Measurements from ENCODE around the gene SUCLG2.
"Not testable (repeated sequence)": the region's sequence is repeated elsewhere in the genome, so short reads cannot be mapped to it uniquely, and the experiment has no call there.

The SUCLG2 gene

DNA sequence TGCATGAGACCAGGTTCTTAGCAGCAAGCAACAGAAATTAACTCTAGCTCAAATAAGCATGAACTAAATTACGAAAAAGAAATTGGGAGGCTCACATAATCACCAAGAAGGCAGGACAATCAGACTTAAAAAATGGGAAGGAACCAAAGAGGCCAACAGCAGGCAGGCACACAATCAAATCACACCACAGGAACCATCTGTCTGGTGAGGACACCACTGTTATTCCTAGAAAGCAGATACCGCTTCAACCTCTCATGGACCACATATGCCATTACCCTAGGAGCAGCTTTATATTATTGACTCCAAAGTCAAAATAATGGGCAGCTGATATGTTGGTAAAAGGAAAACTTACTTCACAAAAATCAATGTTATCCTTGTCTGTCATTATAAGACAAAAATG is 51.6 kb downstream of the SUCLG2 start:
- no peak for DNase-seq

DNA sequence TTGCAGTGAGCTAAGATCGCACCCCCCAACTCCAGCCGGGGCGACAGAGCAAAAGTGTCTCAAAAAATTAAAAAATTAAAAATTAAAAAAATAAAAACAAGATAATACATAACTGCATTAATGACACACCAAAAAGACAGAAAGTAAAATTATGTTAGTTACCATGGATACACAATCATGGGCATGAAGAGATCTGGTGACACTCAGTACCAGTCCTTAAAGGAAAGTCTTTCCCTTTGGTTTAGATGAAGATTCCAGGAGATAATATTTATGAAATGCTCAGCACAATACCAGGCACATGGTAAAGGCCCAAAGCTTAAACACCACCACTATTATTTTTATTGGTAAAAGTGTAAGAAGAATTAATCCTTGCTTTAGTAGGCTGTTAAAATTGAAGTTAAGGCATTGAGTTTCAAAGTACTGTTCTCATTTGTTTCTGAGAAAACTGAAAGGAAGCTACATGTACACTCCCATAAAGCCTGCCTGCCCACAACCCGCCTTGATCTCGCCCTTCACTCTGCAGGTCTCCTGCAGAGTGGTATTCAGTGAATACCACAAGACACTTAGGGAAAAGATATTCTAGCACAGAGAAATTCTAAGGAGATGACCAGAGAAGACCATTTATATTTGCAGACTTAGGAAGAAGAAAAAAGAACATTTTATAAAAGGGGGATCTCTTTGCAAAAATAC is 52.3 kb downstream of the SUCLG2 start:
- peak; percentile 13 for DNase-seq

DNA sequence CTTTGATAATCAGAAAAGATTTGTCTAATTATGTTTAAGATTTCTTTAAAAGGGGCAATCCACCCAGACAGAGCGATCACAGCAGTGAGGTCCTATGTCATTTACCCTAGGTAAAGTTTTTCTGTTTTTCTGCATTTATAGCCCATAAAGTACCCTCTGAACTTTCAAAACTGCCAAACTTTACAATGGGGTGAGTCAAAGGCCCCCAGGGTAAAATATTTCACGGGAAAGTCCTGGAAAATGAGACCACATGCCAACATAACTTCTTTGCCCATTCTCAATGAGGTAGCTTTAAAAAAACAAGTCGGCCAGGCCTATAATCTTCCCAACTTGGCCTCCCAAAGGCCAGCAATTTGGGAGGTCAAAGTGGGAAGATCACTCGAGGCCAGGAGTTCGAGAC is 53.0 kb downstream of the SUCLG2 start:
- DNase-seq = peak; percentile 22

DNA sequence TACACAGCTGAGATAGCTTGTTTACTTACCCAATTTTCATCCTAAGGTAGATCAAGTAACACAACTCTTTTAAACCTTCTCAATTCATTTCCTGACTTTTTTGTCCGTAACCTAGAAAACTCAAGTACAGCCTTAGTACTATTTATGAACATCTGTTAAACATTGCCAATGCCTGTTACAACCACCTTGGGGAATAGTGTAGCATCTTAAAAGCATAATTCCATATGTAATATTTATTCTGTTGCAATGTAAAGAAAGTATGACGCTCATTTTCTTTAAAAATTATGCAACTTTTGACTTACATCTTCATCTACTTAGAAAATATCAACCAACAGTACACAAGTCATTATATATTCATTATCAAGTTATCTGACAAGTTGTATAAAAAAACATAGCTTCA is 54.6 kb downstream of the SUCLG2 start:
- DNase-seq = peak; percentile 9

DNA sequence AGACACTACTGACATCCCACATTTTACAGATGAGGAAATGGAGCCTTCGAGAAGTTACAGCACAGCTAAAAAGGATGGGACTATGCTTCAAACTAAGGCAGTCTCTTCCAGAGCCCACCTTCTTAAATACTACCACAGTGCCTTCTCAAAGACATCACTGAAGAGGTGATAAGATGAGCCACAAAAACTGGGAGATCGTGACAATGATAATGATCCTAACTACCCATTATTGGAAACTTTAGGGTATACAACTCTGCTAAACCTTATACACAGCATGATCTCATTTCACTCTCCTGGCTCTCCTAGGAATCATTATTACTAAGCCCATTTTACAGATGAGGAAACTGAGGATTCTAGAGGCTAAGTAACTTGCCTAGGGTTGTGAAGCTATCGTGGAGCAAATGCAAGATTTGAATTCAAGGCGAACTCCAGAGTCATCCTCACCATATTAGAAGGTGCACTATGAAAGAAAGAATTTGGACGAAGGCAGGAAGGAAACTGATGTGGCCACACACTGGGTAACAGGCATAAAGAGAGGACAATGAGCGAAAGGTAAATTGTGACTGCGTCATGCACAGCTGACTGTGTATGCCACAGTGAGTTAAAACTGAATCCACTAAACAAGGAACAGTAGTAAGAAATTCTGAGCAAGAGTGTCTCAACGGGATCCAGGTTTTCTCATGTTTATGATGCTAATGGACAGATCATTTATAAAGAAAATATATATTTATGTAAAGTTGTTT is 55.4 kb downstream of the SUCLG2 start:
- DNase-seq = no peak

DNA sequence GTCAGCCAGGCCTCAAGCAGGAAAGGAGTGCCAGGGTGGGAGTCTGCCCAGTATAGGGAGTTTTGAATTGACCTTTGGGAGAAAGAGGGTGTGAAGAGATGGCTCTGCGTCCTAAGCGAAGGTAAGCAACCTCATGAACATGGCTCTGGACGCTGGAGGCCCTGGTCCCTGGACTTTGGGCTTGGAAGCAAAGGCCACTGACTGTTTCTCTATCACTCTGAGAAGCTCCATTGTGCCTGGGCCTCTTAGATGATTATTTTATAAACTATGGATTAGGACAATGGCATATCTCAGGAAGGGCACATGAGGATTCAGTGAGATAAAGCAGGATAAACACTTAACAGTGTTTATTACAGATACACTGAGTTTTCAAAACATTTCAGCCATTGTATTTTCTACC is 59.0 kb downstream of the SUCLG2 start:
- DNase-seq = no peak

DNA sequence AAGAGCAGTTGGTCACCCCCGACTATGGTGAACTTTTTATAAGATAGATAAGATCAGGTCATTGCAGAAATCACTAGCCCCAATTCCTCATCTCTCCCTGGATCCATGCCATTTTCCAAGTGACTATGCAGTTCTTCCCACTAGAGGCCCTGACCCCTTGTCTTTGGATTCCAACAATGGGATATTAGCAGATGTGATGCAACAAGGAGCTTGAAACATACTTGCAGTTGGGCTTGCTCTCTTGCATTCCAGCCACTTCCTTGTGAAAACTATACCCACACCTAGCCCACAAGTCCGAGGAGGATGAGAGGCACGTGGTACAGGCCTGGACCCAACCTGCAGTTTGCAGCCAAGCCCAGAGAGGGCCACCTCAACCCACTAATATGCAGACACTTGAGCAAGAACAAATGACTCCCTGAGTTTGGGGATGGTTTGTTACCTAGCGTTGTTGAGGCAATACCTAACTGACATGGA is 60.6 kb downstream of the SUCLG2 start:
- DNase-seq = peak; percentile 61

DNA sequence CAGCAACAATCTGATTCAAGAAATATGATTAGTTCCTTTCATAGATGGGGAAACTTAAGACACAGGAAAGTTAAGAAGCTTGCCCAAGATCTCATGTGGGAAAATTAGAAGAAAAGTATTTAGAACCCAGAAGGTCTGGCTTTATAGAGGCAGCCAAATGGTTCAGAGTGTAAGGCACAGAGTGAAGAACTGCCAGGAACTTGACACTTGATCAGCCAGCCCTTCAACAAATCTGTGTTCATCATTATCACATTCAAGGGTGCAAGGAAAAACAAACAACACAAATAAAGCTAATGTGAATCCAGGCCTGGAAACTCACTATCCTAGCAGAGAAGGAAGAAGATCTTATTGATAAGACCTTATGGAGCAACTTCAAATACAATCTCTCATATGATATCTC is 62.4 kb downstream of the SUCLG2 start:
- DNase-seq = no peak

DNA sequence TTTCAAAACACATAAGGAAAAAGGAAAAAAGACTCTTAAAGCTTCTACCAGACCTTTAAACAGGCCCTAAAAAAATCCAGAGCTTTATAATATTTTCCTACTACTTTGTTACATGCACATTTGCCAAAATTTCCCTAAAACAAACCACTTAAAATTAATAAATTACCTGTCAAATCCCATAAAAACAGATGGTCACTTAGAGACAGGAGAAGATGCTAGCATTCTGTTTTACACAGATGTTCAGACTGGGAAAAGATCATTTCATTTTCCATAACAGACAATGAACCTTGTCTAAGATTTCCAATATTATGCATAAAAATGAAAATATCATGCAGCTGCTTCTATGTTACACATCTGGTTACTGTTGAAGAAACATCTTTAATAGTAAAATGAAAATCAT is 66.6 kb downstream of the SUCLG2 start:
- no peak for DNase-seq

DNA sequence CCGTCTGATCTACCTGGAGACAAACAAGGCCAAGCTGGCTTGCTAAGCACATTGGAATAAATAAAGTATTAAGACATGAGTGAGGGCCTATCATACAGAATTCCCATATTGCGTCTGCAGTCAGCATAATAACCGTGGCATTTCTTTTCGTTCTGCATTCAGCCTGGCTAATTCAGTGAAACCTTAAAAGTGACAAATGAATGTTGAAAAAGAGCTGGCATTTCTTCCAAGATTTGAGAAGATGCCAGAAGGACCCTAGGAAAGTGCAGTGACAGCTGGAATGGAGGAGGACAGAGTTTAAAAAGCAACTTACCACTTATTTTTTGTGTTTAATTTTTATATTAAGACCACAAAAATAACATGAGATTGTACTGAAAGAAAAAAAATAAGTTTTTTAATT is 67.1 kb downstream of the SUCLG2 start:
- DNase-seq = no peak

DNA sequence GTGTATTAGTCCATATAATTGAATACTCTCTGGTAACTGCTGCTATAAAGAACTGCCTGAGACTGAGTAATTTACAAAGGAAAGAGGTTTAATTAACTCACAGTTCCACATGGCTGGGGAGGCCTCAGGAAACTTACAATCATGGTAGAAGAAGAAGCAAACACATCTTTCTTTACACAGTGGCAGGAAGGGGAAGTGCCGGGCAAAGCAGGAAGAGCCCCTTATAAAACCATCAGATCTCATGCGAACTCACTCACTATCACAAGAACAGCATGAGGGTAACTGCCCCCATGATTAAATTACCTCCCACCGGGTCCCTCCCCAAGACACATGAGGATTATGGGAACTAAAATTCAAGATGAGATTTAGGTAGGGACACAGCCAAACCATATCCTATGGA is 69.8 kb downstream of the SUCLG2 start:
- DNase-seq = not testable (repeated sequence)

DNA sequence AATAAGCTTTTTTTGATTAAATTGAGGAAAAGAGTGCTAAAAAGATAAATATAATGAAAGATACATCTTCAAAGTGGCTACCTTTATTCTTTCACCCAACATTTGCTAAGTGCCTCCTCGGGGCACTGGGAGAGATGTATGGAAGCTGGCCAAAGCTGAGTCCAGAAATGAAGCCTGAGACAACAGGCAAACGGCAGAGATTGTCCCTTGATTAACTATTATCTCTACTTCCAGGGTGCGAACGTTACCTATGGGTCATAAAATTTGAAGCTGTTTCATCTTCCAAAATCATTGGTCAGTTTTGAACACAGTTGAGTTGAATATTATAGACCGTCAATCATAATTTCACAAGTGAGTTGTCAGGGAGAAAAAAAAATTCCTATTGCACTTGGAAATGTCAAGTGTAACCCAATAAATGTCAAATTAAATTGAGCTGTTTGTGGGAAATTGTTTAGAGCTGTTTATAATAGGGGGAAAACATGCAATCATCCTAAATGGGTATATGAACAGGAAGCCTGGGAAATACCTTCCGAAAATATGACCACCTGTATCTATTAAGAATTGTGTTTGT is 73.9 kb downstream of the SUCLG2 start:
- no peak for DNase-seq

DNA sequence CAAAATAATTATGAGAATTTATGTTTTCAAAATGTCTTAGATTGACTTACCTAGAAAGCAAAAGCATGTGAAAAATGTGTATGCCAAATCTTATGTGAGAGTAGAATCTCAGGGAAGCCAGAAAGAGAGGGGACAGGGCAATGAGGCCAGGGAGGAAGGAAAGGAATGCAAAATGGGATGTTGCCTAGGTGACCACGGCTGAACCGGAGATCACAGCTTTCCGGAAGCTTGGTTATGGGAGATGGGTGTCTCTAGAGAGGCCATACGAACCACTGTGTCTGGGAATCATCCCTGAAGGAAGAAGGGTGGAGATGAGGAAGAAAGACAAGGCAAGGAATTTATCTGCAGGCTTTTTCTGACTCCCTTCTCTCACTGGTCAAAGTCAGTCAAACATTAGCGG is 76.0 kb downstream of the SUCLG2 start:
- peak; percentile 28 for DNase-seq

DNA sequence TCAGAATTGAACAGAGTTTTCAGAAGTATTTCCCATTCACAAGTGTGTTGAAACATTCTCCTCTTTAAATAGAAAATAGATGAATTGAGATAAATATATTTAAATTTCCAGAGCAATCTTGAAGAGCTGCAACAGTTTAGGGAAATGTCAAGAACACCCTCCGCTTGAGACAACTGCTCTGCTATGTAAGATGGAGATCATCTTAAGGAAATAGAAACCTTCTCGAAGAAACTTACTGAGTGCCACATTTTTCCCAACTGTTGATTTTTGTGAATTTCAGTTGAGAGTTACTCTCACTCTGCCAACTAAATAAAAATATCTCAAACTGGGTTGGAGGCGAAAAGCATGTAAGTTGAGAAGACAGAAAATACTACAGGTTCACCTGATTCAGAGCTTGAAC is 78.0 kb downstream of the SUCLG2 start:
- DNase-seq = no peak

DNA sequence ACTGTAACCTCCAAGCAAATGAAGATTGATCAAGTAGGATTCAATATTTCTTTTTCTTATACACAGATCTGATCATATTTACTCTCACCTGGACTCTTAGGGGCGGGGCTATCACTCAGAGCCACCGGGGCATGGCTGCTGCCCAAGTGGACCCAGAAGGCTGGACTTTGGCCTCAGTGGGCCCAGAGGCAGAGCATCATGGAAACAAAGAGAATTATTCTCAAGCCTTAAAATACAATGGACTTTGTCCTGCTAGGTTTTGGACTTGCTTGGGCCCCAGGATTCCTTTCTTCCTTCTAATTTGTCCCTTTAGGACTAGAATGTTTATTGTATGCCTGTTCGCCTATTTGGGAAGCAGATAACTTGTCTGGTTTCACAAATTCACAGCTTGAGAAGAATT is 85.1 kb downstream of the SUCLG2 start:
- no peak for DNase-seq

DNA sequence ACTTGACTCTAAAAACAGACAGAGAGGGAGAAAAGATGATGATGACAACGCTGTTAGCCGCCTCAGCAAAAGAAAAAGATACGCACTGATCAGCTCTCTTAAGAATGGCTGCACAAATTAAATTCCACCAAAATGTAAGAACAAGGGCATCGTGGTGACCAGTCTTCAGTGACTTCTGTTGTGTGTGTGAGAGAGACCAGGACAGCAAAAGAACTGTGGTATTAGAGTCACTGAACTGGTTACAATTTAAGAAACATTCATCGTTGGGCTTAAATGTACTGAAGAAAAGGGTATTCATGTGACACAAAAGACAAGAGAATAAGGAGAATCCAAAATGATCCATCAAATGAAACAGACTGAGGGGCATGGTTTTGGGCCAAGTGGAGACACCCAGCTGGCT is 86.5 kb downstream of the SUCLG2 start:
- no peak for DNase-seq

DNA sequence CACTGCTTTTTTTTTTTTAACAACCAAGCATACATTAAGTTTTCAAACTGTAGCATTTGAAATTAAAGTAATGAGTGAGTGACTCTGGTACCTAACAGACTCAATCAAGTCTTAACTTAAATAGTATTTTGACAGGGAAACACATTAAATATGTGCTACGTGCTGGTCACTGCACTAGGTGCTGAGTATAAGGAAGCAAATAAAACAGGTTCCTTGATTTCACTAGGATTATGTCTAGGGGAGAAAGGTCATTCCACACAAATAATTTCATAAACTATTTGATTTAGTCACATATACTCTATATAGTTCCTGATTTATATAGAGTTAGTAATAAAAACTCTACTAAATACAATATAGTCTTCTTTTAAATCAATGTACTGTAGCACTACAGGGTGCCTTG is 89.4 kb downstream of the SUCLG2 start:
- DNase-seq = no peak

DNA sequence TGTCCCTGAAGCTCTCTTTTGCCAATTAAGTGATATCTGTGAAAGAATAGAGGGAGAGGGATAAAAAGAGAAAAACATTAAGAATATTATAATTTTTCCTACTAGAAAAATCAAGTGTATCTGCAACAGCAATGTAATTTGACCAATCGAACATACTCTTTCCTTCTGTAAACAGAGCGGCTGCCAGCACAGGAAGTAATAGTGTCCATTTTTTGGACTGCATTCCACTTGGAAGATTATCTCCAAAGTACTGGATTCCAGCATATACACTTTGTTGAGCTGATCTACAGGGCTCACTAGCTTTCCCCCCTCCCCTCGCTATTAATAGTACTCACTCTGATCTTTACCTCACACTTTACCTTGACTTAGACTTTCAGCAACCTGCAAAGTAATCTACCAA is 90.4 kb downstream of the SUCLG2 start:
- DNase-seq = no peak

DNA sequence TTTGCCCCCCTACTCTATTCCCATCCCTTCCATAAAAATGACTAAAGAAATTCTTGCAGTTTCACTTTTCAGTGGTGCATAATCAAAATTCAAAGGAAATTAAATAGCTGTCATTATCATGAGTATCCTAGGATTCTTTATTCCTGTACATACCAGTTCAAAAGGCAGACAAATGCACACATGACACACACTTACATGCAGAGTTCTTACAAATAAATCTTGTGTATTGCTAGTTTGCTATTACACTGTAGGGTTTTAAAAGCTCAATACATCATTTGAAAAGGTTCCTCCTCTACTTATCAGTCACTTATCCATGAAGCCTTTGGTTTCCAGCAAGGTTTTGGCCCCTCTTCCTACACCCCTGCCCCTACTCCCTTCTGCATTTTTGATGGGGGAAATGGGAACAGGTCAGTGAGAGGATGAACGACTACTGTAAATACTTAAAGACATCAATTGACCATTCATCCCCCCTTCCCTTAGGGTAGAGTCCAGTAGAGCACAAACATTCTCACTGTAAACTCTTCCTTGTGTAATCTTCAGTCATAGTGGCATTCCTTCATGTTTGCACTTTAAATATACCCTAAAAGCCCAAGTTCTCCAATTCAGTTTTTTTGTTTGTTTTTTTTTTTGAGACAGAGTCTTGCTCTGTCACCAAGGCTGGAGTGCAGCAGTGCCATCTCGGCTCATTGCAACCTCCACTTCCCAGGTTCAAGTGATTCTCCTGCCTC is 92.6 kb downstream of the SUCLG2 start:
- no peak for DNase-seq

DNA sequence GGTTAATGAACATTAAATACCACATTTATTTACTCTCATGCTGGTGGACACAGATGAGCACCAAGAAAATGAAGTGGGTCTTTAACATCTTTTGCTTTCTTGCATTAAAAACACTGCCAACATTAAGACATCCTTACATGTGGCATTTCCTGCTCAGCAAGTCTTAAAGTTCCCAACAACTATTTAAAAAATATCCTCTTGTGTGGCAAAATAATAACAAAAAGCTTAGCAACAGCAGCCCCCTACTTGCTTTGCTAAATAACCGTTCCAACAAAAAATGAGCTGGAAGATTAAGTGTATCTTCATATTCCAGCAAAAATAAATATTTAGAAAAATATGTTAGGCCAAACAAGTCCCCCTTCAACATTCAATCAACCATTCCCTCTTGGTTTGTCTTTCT is 93.1 kb downstream of the SUCLG2 start:
- no peak for DNase-seq

DNA sequence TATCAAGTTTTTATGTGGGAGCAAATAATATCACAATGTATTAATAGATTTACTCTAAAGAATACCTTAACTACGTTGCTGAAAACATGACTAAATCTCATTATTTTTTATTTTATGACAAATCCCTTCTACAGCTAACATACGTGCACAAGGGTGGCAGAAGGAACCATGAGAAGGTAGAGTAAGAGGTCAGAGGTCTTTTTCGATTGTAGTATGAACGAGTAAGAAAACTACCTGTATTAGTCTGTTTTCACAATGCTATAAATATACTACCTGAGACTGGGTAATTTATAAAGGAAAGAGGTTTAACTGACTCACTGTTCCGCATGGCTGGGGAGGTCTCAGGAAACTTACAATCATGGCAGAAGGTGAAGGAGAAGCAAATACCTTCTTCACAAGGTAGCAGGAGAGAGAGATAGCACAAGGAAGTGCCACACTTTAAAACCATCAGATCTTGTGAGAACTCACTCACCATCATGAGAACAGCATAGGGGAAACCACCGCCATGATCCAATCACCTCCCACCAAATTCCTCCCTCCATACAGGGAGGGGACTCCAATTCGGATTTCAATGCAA is 95.3 kb downstream of the SUCLG2 start:
- no peak for DNase-seq

DNA sequence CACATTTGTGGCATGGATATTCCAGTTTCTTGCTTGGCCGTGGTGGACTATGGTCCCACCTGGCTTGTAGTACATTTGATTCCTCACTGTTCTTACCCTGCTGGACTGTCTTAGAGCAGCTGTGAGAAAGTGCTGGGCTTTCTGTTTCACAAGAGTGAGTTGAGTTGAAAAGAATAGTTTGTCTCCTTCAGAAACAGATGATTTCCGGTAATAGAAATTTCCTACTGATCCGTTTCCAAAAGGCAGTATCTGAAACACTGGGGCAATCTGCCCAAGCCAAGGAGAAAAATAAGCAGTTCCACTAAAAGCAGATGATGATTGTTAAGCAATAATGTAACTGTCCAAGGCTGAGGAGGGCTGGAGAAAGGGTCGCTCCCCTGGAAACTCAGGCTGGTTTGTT is 96.0 kb downstream of the SUCLG2 start:
- DNase-seq = no peak

DNA sequence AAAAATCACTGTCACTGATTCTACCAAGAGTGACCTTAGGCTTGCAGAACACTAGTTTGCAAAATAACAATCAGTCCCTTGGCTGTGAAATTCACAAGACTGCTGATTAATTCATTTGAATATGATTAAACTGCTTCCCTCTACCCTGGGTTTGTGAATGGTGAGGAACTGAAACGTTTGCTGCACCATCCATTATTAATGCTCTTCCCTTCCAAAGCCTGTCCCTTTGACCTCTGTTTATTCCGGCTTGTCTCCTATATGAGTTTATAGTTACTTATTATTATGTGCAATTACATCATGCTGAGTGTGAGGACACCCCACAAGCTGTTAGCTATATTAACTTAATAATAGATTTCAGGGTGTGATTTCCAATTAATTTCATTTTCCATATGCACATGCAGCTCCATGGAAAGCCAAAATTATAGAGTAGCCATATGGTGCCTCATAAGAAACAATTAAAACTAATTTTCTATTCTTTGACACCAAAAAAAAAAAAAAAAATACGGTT is 96.5 kb downstream of the SUCLG2 start:
- no peak for DNase-seq
